T-helper 1 cell (primary cell): ENCODE results near the gene NPC1.
A peak's percentile ranks its signal among the peaks of the same experiment; 100 is the strongest.
"Not testable (repeated sequence)": the region's sequence is repeated elsewhere in the genome, so short reads cannot be mapped to it uniquely, and the experiment has no call there.

Experiments
- DNase-seq, 5 donors: peaks; one replicate each; pipeline ENCODE4 v3.0.0-alpha.2; 2012 to 2020
- total RNA-seq, 4 donors: gene quantifications; one replicate each; lab custom pipeline; 2026; lab: John Stamatoyannopoulos, UW

The NPC1 gene
- 36.4 to 81.6 (median 63.5) reads per million in 4 donors for total RNA-seq

DNA sequence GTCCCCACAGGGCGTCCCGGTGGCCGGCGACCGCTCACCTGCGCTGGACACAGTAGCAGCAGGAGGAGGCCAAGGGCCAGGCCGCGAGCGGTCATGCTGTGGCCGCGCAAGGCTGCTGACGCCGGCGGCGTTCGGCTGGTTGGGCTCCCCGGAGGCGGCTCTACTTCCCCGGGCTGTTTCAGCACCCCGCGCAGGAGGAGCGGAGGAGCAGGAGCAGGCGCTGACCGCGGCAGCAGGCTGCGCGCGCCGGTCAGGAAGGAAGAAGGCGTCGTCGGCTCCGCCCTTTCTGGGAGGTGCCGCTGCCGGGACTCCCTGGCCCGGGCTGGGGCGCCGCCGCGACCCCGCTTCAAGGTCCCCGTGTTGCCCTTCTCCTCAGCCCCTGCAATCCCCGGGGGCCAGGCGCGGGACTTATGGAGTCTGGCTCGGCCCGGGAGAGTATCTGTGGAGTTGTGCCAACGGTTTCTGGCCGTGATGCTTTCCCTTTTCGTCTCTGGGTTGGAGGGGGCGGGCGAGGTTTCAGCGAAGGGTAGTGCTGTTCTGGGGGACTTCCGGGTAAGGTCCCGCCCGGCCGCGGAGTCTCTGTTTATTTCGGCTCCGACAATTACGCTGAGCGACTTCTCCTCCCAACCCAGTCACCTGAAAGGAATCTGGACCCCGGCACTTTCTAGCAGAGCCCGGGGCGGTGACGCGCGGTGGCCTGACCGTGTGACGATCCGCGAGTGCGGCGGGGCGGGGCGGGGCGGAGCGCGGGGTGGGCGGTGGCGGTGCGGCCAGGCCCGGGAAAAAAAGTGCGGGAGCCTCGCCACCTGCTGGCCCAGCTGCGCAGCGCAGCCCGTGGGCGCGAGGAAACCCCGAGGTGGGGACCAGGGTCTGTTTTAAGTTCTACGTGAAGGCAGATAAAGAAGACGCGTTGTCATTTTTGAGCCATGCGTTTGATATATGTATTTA is at the start of gene NPC1:
Gene NPC1 (minus strand): TSS at position 258 of the 948 bp plus-strand sequence. CDS start 163 bp downstream, at position 95.
- DNase-seq: peak; percentile 88 to 95 (median 89)

DNA sequence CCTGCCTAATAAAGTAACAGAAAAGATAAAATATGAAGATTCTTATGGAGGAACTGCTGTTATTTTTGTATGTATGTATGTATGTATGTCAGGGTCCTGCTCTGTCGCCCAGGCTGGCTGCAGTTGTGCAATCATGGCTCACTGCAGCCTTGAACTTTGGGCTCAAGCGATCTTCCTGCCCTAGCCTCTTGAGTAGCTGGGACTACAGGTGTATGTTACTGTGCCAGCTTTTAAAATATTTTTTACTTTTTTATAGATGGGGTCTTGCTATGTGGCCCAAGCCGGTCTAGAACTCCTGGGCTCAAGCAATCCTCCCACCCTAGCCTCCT is 49.7 kb upstream of the NPC1 start:
- no peak for DNase-seq

- DNase-seq: no peak
Observed at GRCh38 chr18:23635283-23636070, 49.2 kb upstream of the NPC1 start.

DNA sequence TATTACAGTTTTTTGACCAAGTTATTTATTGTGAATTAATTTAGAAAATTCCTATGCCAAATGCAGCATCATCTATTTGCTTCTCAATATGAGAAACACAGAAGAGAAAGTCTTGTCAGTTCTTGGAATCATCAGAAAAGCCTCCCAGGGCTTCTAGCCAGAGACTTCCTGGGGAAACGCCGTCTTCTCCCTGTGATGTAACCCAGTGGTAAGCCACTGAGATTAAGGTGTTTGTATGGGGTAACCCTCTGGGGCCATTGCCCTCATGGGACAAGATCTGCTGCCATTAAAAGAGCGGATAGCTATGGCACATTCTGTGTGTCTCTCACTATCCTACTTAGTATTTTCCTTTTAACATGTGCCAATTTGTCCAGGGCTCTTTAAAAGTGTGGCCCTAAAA is 48.4 kb upstream of the NPC1 start:
- DNase-seq: no peak

GRCh38 chr18:23632615-23633014 is 46.3 kb upstream of the NPC1 start:
- no peak for DNase-seq

DNA sequence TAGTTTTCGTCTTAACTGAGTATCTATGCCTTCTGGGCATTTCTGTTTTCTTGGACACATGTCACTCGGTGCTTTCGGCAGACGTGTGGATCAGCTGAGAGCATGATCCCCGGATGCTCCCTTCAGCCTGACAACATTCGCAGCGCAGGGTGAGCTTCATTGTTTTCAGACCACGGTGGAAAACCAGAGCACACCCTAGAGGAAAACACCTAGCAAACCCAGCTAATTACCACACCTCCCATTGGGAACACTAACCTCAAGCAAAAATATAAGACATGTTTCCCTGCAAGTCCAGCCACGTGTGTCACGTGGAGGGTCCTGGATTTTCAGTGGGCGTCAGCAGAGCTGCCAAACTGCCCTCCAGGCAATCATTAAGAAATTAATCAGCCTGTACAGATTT is 45.4 kb upstream of the NPC1 start:
- DNase-seq: no peak

DNA sequence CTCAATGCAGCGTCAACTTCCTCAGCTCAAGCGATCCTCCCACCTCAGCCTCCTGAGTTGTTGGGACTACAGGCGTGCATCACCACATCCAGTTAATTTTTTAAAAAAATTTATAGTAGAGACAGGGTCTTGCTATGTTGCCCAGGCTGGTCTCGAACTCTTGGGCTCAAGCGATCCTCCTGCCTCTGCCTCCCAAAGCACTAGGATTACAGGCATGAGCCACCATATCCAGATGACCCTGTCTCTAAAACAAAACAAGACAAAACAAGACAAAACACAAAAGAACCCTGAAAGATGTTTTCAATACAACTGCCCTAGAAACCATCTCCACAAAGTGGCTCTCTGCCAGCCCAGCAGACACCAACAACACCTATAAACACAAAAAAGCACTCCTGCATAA is 45.0 kb upstream of the NPC1 start:
- DNase-seq: no peak

DNA sequence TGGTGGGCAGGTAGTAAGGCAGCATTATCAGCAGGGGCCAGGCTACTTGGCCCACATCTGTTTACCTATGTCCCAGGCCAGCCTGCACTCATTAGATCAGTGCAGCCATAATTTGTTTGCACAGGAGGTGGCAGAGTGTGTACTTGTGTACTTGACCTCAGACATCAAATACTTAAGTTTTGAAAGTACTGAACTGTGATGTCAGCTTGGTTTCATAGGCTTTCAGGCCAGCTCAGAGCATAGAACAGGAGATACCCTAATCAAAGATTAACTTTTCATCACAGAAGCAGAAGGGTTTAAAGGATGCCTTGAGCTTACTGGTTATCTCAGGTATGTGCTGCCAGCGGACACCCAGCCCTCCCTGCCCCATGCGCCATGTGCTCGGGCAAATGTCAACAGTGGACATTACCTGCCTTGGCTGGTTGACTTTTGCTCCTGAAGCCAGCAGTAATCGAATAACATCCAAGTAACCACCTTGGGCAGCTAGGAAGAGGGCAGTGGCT is 43.2 kb upstream of the NPC1 start:
- no peak for DNase-seq

DNA sequence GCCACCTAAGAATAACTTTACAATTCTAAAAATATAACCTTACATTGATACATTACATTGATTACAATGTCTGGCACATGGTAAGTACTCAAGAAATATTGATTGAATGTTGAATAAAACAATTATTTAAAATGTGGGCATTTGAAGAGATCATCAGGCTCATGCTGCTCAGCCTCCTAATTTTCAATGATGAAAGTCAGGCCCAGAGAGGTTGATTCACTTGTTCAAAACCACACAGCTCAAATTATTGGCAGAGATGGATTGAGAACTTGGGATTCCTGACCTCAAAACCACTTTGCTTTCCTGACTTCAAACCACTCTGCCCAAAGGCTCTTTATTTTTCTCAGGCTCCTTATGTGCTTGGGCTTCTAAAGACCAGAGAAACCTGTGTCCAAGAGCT is 41.7 kb upstream of the NPC1 start:
- DNase-seq: no peak

- no peak for DNase-seq
Observed at GRCh38 chr18:23627321-23627720, 41.0 kb upstream of the NPC1 start.

DNA sequence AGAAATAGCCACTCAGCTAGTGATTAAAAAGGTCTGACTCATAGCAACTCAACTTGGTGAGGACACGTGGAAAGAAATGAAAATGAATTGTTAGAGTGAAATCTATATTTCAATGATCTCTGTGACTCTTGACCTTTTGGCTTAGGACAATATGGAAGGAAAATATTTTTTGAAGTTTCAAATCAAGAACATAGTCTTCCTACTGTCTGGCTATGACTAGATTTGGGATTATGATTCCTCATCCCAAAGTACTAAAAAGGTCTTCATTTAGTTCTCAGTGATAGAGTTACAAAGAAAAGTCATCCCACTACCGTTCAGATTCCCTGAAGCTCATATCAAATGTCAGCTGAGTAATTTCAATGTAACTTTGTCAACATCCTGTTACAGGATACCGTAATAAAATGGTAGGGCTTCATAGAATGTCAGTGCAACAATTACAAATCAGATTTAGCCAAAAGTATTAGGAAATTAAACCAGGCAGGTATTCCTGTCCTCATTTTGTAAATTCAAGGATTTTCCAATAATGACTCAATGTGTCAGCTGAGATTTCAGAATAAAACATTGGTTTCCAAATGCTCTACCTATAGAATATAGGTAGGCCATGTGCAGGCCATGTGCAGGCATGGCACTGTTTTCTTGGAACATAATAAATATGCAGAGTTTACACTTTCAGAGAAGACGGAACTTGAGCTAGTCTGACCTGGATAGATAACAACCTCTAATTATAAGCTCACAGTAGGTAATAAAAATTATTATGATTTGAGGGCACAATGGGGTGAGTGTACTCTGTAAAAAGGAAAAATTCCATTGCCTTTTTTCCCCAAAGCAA is 40.4 kb upstream of the NPC1 start:
- DNase-seq: peak in 1 of 5 donors; percentile 6

- no peak for DNase-seq
Observed at GRCh38 chr18:23623040-23623439, 36.7 kb upstream of the NPC1 start.

GRCh38 chr18:23619388-23619881 is 33.1 kb upstream of the NPC1 start:
- no peak for DNase-seq

GRCh38 chr18:23618862-23619387 is 32.6 kb upstream of the NPC1 start:
- no peak for DNase-seq

DNA sequence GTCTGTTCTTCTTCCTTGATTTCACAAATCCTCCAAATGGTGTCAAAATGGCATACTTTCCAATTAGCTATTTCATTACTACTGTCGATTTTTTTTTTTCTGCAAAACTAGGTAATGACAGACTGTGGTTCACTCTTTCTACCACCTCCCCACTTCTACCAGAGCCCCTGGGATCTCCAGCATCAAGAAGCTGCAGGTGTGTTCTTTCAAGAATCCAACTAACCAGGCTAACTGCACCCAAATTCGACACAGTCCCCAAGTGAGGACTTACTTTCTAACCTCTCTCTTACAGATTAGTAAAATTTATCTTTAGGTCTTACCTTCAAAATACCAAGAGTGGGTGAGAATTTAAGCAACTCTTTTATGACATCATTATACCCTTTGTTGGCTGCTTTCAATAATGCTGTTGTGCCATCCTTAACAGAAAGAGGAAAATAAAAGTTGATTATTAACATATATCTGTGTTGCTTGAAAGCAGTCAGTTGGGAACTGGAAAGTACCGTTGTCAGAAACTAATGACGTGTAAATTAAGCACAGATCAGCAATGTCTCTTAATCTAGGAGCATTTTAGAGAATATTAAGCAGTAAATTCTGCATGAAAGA is 31.2 kb upstream of the NPC1 start:
- no peak for DNase-seq

DNA sequence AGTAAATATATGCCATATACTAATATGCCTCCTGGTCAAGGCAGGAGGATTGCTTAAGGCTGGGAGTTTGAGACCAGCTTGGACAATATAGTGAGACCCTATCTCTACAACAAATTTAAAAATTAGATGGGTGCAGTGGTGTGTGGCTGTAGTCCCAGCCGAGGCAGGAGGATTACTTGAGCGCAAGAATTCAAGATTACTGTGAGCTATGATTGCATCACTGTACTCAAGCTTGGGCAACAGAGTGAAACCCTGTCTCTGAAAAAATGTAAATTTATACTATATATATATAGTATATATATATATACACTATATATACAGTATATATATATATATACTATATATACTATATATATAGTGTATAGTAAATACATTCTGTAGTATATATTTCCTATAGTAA is 30.0 kb upstream of the NPC1 start:
- DNase-seq: no peak

DNA sequence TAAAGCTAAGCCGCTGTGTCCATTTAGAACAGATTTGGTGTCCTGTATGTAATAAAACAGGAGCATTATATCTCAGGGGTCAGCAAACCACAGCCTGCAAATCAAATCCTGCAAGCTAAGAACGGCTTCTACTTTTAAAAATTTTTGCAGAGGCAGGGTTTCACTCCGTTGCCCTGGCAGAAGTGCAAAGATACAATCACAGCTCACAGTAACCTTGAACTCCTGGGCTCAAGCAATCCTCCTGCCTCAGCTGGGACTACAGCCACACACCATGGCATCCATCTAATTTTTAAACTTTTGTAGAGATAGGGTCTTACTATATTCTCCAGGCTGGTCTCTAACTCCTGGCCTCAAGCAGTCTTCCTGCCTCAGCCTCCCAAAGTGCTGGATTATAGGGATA is 28.6 kb upstream of the NPC1 start:
- DNase-seq: no peak

DNA sequence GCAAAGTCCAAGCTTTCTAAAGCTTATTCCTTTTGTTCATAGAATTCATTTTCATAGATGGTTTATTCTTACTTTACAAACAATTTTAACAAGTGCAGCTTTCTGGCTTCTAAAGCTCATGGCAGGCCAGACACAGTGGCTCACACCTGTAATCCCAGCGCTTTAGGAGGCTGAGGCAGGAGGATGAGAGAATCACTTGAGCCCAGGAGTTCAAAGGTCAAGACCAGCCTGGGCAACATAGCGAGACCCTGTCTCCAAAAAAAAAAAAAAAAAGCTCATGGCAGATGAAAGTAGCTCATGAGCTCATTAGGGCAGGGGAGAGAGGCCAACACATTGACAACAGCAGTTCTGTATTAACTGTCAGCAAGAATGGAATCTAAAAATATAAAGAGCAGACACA is 28.1 kb upstream of the NPC1 start:
- DNase-seq: no peak

- DNase-seq: not testable (repeated sequence)
Observed at GRCh38 chr18:23613091-23613475, 26.8 kb upstream of the NPC1 start.

DNA sequence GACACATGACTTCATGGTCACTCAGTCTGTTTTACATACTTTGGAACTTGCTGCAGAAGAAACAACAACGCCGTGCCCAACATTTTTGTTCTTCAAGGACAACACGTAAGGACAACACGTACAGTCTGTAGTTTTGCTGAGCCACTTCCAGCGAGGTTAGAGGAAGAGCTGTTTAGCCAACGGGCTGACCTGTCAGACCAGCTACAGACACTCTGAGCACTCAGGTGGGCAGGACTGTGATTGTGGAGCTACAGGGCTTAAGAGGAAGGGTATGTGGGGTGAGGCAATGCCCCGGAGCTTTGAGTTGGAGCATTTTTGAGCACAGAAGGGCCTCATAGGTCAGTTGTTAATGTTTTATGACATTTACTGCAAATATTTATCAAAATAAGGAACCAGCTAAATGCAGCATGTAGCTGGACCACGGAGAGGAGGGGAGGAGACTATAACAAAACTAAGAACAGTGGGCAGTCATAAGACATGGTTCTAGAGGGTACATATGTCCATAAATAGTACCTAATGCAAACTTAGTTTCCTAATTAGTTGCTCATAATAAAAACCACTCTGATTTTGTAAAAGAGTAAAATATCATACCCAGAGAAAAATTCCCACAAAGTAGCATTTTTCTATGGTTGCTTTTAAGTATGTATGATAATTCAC is 26.3 kb upstream of the NPC1 start:
- no peak for DNase-seq

- DNase-seq: no peak
Observed at GRCh38 chr18:23609390-23610023, 23.2 kb upstream of the NPC1 start.
